B cell (primary cell): ENCODE results near the gene GMPPA. TPM values are rescaled to one million over a fixed set of nuclear protein-coding genes. Genes with fewer than 3 reads are reported as not detected.

ENCODE experiments used
- ATAC-seq: fragments of 200-7000 bp; cut with Tn5 transposase; one replicate; pipeline ENCODE4 v1.10.0; 2021; ENCODE audit warnings: low read depth, mild to moderate bottlenecking, moderate number of reproducible peaks, moderate library complexity
- CTCF ChIA-PET: fragments of 350-600 bp; sonication (Branson Sonifier 250); formaldehyde crosslinking; loops from one replicate; lab custom pipeline; 2021; ENCODE audit warnings: antibody characterized with exemption, inconsistent platforms; lab: Charles Lee
- POLR2A ChIA-PET: fragments of 350-600 bp; sonication (Branson Sonifier 250); formaldehyde crosslinking; loops from one replicate; lab custom pipeline; 2021; ENCODE audit warnings: antibody characterized with exemption; lab: Charles Lee
- DNase-seq: peaks from one replicate; pipeline ENCODE4 v3.0.0; 2013
- H2AFZ ChIP-seq: 2 replicates; pipeline ENCODE4 v1.6.1; 2012; ENCODE audit warnings: mild to moderate bottlenecking, low read depth, low read length; ENCODE audit not compliant: insufficient read depth, poor library complexity, severe bottlenecking
- H3K27ac ChIP-seq, 2 donors: 1 replicate in 1 of 2; 2 replicates in 1 of 2; pipeline ENCODE4 v1.5.1; 2012 to 2013; ENCODE audit warnings: low read length in 2 of 2, mild to moderate bottlenecking in 2 of 2, moderate library complexity in 1 of 2
- H3K27me3 ChIP-seq, 4 experiments: fragments of 200-600 bp in 1 of 4; sonication (generic) in 1 of 4; replicated peaks in 1 of 4; 1 replicate in 2 of 4; 2 replicates in 2 of 4; pipeline versions ENCODE4 v1.6.1 to v1.7.0; 2013 to 2016; ENCODE audit warnings: low read length in 3 of 4, mild to moderate bottlenecking in 2 of 4, mixed read lengths in 1 of 4, moderate library complexity in 1 of 4; ENCODE audit not compliant: insufficient read depth in 4 of 4, control insufficient read depth in 3 of 4; ENCODE audit errors: control extremely low read depth in 1 of 4
- H3K36me3 ChIP-seq, 2 experiments: replicated peaks in 1 of 2; 1 replicate in 1 of 2; 2 replicates in 1 of 2; pipeline versions ENCODE4 v1.6.1 to v1.7.1; 2013; ENCODE audit warnings: low read length in 1 of 2; ENCODE audit not compliant: insufficient read depth in 2 of 2, control insufficient read depth in 1 of 2; ENCODE audit errors: control extremely low read depth in 1 of 2, extremely low read depth in 1 of 2
- H3K4me1 ChIP-seq, 2 donors: fragments of 200-600 bp in 1 of 2; sonication (generic) in 1 of 2; 1 replicate in 1 of 2; 2 replicates in 1 of 2; pipeline versions ENCODE4 v1.5.1 to v1.6.1; 2013 to 2017; ENCODE audit warnings: low read length in 2 of 2; ENCODE audit not compliant: control insufficient read depth in 2 of 2, insufficient read depth in 2 of 2
- H3K4me2 ChIP-seq: replicated peaks from 2 replicates; pipeline ENCODE3; 2012; ENCODE audit warnings: mild to moderate bottlenecking, low read depth, low read length; ENCODE audit not compliant: poor library complexity, severe bottlenecking
- H3K4me3 ChIP-seq, 5 experiments: fragments of 200-600 bp in 1 of 5; sonication (generic) in 1 of 5; 1 replicate in 3 of 5; 2 replicates in 2 of 5; pipeline versions ENCODE4 v1.5.1 to v1.7.0; 2011 to 2016; ENCODE audit warnings: low read length in 4 of 5, mild to moderate bottlenecking in 4 of 5, low read depth in 2 of 5, control low read depth in 1 of 5, moderate library complexity in 1 of 5; ENCODE audit not compliant: insufficient read depth in 1 of 5; ENCODE audit errors: control extremely low read depth in 1 of 5, extremely low read depth in 1 of 5
- H3K79me2 ChIP-seq: fragments of 200-600 bp; sonication (generic); one replicate; pipeline ENCODE4 v1.6.0; 2016; ENCODE audit warnings: low read length; ENCODE audit not compliant: control insufficient read depth, insufficient read depth
- H3K9ac ChIP-seq: fragments of 200-600 bp; sonication (generic); 2 replicates; pipeline ENCODE4 v1.6.1; 2017; ENCODE audit warnings: mild to moderate bottlenecking, low read length, moderate library complexity
- H3K9me3 ChIP-seq, 3 donors: one replicate each; pipeline versions ENCODE4 v1.6.1 to v1.7.1; 2013; ENCODE audit warnings: low read length in 2 of 3; ENCODE audit not compliant: control insufficient read depth in 2 of 3, insufficient read depth in 1 of 3; ENCODE audit errors: control extremely low read depth in 1 of 3
- H4K20me1 ChIP-seq: 2 replicates; pipeline ENCODE4 v1.6.0; 2012; ENCODE audit warnings: mild to moderate bottlenecking, low read length; ENCODE audit not compliant: insufficient read depth, control insufficient read depth, poor library complexity, severe bottlenecking
- H3K27ac Mint-ChIP-seq: one replicate; pipeline ENCODE4 v1.8.0; 2021; ENCODE audit warnings: mixed read lengths
- H3K27me3 Mint-ChIP-seq: one replicate; pipeline ENCODE4 v1.8.0; 2021; ENCODE audit warnings: mixed read lengths
- H3K4me1 Mint-ChIP-seq: one replicate; pipeline ENCODE4 v1.8.0; 2021; ENCODE audit warnings: mixed read lengths
- H3K4me3 Mint-ChIP-seq: one replicate; pipeline ENCODE4 v1.8.0; 2021; ENCODE audit warnings: mixed read lengths
- H3K9me3 Mint-ChIP-seq: one replicate; pipeline ENCODE4 v1.8.0; 2022; ENCODE audit warnings: mixed read lengths; ENCODE audit not compliant: insufficient read depth
- CTCF ChIP-seq: fragments of 200-600 bp; IDR thresholded peaks from one replicate; pipeline ENCODE4 v1.8.0; 2022; ENCODE audit warnings: antibody characterized with exemption, mild to moderate bottlenecking
- EZH2 ChIP-seq: IDR thresholded peaks from 2 replicates; pipeline ENCODE4 v1.6.1; 2012; ENCODE audit warnings: borderline replicate concordance, low read depth, mild to moderate bottlenecking, moderate library complexity, low read length; ENCODE audit not compliant: insufficient read depth, poor library complexity, severe bottlenecking
- WGBS: methylation state at CpG from one replicate; pipeline ENCODE4 v1.1.5; 2013; ENCODE audit warnings: missing lambda C conversion rate; ENCODE audit not compliant: insufficient coverage; 5-methylcytosine and 5-hydroxymethylcytosine counted together
- intact Hi-C: fragments of 100-400 bp; cut with micrococcal nuclease; formaldehyde crosslinking; loops from one replicate; pipeline ENCODE4 v1.10.0; 2022
- polyA plus RNA-seq: library from polyadenylated mRNA; depleted of rRNA; stranded (reverse); fragments of >200 nt; gene quantifications from 2 replicates; pipeline ENCODE4 v1.2.3, GENCODE V29; 2012
- total RNA-seq, 2 donors: library from RNA; stranded (reverse); fragments of 120-200 nt in 1 of 2; gene quantifications; 1 replicate in 1 of 2; 2 replicates in 1 of 2; pipeline versions ENCODE4 v1.2.3 to v1.2.4, GENCODE V29; 2013 to 2022

Gene GMPPA
- total and polyA plus RNA-seq, 2 donors (not counting 1 experiment from before 2014, with no cell fraction given) = 27.8 to 67.9 TPM

GRCh38 chr2:219506153-219506801, 7.6 kb downstream of the GMPPA start:
- no peak for TF ChIP-seq CTCF
- TF ChIP-seq EZH2 = no peak
- WGBS = 96% methylated on average over 23 of the region's 23 CpGs
- peaks cover 19% of the 10 kb centered on the region for H3K4me1 Mint-ChIP-seq
- Histone ChIP-seq H2AFZ (no peak overlapping the region), H3K4me2 (no peak overlapping the region), H3K9me3 (peaks cover 0 to 13% (median 0%) of the 10 kb centered on the region in 3 donors), H4K20me1 (no peaks in the 10 kb centered on the region), H3K27ac (no peak overlapping the region), H3K36me3 (peaks cover 0 to 32% of the 10 kb centered on the region in 2 experiments), H3K27me3 (peaks cover 0 to 32% (median 10%) of the 10 kb centered on the region in 4 experiments), H3K4me1 (peaks cover 15 to 20% of the 10 kb centered on the region in 2 donors), H3K79me2 (no peaks in the 10 kb centered on the region), H3K4me3 (no peak overlapping the region), H3K9ac (no peak overlapping the region)
- ChIA-PET POLR2A (no interaction called here), CTCF (interaction anchor here (1.0 kb wide), 1 partner anchor 11 kb away, joined by 3 read pairs; a partner anchor contains a TSS)
- intact Hi-C loops = no loop called here
- H3K4me3 Mint-ChIP-seq = no peak overlapping the region
- peaks cover 24% of the 10 kb centered on the region for H3K27me3 Mint-ChIP-seq
- DNase-seq (no peak), ATAC-seq (no peak)
- H3K27ac Mint-ChIP-seq = no peak overlapping the region
- H3K9me3 Mint-ChIP-seq = no peaks in the 10 kb centered on the region

- H3K27ac Mint-ChIP-seq = no peak overlapping the region
- no peak overlapping the region for H3K4me3 ChIP-seq
- no peak overlapping the region for H3K4me2 ChIP-seq
- H3K9ac ChIP-seq = no peak overlapping the region
- no peaks in the 10 kb centered on the region for H3K79me2 ChIP-seq
- DNase-seq (no peak), ATAC-seq (no peak)
- TF ChIP-seq CTCF = no peak
- TF ChIP-seq EZH2 = no peak
- peaks cover 15 to 22% of the 10 kb centered on the region in 2 donors for H3K4me1 ChIP-seq
- H3K27me3 Mint-ChIP-seq = peaks cover 29% of the 10 kb centered on the region
- peaks cover 0 to 38% (median 11%) of the 10 kb centered on the region in 4 experiments for H3K27me3 ChIP-seq
- 97% methylated on average over 10 of the region's 17 CpGs for WGBS
- ChIA-PET POLR2A (no interaction called here), CTCF (interaction anchor here (1.0 to 1.4 kb wide), 3 partner anchors 11 to 105 kb away, joined by 3 to 4 read pairs (median 3); a partner anchor contains a TSS)
- H3K4me3 Mint-ChIP-seq = no peak overlapping the region
- peaks cover 0 to 15% (median 0%) of the 10 kb centered on the region in 3 donors for H3K9me3 ChIP-seq
- peaks cover 0 to 28% of the 10 kb centered on the region in 2 experiments for H3K36me3 ChIP-seq
- peaks cover 19% of the 10 kb centered on the region for H3K4me1 Mint-ChIP-seq
- H3K9me3 Mint-ChIP-seq = no peaks in the 10 kb centered on the region
- H2AFZ ChIP-seq = no peak overlapping the region
- no peak overlapping the region for H3K27ac ChIP-seq
- H4K20me1 ChIP-seq = no peaks in the 10 kb centered on the region
- intact Hi-C loops = no loop called here
Observed at GRCh38 chr2:219506802-219507526, 8.3 kb downstream of the GMPPA start.
